Uterus (tissue), 2 donors: Measurements from ENCODE around the gene PAK2.

ENCODE experiments used
- CTCF ChIP-seq, 4 experiments: fragments of 200-600 bp in 2 of 4; fragments of 450-650 bp in 2 of 4; sonication (generic) in 2 of 4; IDR thresholded peaks; one replicate each; pipeline ENCODE4 v1.5.1; 2016 to 2019; ENCODE audit warnings: antibody characterized with exemption in 4 of 4, mild to moderate bottlenecking in 2 of 4, moderate library complexity in 1 of 4
- POLR2A ChIP-seq, 2 donors: fragments of 450-650 bp; IDR thresholded peaks; one replicate each; pipeline ENCODE4 v1.6.1; 2016; ENCODE audit warnings: antibody characterized with exemption in 2 of 2, mild to moderate bottlenecking in 1 of 2, moderate library complexity in 1 of 2

DNA sequence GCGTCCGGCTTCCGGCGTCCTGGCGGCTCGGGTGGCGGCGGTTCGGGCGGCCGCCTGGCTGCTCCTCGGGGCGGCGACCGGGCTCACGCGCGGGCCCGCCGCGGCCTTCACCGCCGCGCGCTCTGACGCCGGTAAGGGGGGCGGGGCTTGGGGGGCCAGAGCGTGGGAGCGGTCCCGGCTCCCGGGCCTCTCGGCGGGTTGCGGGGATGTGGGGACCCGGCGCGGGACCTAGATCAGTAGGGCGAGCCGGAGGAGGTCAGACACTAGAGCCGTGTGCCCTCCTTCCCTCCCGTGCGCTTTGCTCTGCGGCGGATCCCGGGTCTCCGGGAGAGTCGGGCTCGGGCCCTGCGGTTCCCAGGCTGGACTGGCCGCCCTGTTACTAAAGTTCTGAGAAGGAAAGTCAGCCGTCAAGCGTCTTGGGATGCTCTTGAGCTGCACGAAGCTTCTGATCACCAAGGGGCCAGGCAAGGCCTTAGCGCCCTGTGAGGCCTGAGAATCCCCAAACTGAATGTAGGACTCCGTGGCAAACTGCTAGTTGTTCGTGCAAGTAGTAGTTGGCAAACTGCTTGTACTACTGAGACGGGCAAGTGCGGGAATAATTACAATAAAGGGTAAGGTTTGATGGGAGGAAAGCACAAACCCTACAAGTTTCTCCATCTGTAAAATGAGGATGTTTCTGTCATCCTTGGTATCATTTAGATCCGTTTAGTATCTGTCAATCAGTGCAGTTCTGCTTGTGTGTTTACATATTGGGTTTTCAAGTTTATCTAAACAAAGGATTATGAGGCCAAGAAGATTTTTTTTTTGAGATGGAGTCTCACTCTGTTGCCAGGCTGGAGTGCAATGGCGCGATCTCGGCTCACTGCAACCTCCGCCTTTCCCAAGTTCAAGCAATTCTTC lies 26.9 kb upstream of the PAK2 start:
- TF ChIP-seq CTCF (IDR thresholded peaks at IDR 0.05), result no peak
- no peak for TF ChIP-seq POLR2A (IDR thresholded peaks at IDR 0.05)
